ENCODE results near the gene PRR36.

Gene PRR36

DNA sequence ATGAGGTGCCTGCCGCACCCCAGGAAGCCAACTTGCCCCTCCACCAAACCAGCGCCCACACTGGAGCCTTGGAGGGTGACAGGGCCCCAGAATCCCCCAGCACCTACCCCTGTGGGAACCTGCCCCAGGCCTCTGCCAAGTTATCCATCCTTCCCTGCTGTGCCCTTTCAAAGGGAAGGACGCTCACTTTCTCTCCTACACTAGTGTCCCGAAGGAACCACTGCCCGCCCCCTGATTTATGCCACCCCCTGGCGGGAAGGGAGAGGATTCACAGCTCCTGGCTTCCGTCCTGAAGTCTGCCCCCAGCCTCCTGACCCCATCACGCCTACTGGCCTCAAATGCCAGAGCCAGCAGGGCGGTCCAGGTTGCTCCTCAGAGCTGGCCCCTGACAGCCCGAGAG lies 42.7 kb downstream of the PRR36 start:
- DNase-seq: no peak

GRCh38 chr19:7830823-7831222 lies 43.4 kb downstream of the PRR36 start:
- no peaks in the 10 kb centered on the region for H3K36me3 ChIP-seq (ENCODE audit: control insufficient read depth, insufficient read depth, low read length)
- no peaks in the 10 kb centered on the region for H3K27me3 ChIP-seq (replicated peaks; ENCODE audit: control insufficient read depth, insufficient read depth, low read length, poor library complexity, severe bottlenecking)
- DNase-seq: no peak
- no peaks in the 10 kb centered on the region for H3K9me3 ChIP-seq (ENCODE audit: control insufficient read depth, low read length)
- no peak overlapping the region for H3K27ac ChIP-seq (ENCODE audit: insufficient read depth, low read length, poor library complexity, severe bottlenecking)
- peaks cover 16% of the 10 kb centered on the region for H3K4me1 ChIP-seq (ENCODE audit: control insufficient read depth, insufficient read depth, low read length, poor library complexity, severe bottlenecking)
- peak overlapping the region; percentile 58 for H3K4me3 ChIP-seq (ENCODE audit: insufficient read depth, low read depth, low read length, poor library complexity, severe bottlenecking)

More for the DNA sequence above, 42.7 kb downstream of the PRR36 start:
- Histone ChIP-seq H3K27ac (ENCODE audit: insufficient read depth, low read length, poor library complexity, severe bottlenecking) (no peak overlapping the region), H3K4me1 (ENCODE audit: control insufficient read depth, insufficient read depth, low read length, poor library complexity, severe bottlenecking) (peaks cover 16% of the 10 kb centered on the region), H3K27me3 (replicated peaks; ENCODE audit: control insufficient read depth, insufficient read depth, low read length, poor library complexity, severe bottlenecking) (no peaks in the 10 kb centered on the region), H3K36me3 (ENCODE audit: control insufficient read depth, insufficient read depth, low read length) (no peaks in the 10 kb centered on the region), H3K9me3 (ENCODE audit: control insufficient read depth, low read length) (no peaks in the 10 kb centered on the region), H3K4me3 (ENCODE audit: insufficient read depth, low read depth, low read length, poor library complexity, severe bottlenecking) (no peak overlapping the region)

GRCh38 chr19:7830272-7830771 lies 43.9 kb downstream of the PRR36 start:
- no peaks in the 10 kb centered on the region for H3K9me3 ChIP-seq (ENCODE audit: control insufficient read depth, low read length)
- no peaks in the 10 kb centered on the region for H3K27me3 ChIP-seq (replicated peaks; ENCODE audit: control insufficient read depth, insufficient read depth, low read length, poor library complexity, severe bottlenecking)
- H3K27ac ChIP-seq (ENCODE audit: insufficient read depth, low read length, poor library complexity, severe bottlenecking): no peak overlapping the region
- H3K36me3 ChIP-seq (ENCODE audit: control insufficient read depth, insufficient read depth, low read length): no peaks in the 10 kb centered on the region
- no peak for DNase-seq
- peak overlapping the region; percentile 58 for H3K4me3 ChIP-seq (ENCODE audit: insufficient read depth, low read depth, low read length, poor library complexity, severe bottlenecking)
- peaks cover 16% of the 10 kb centered on the region for H3K4me1 ChIP-seq (ENCODE audit: control insufficient read depth, insufficient read depth, low read length, poor library complexity, severe bottlenecking)

- Histone ChIP-seq H3K4me3 (ENCODE audit: insufficient read depth, low read depth, low read length, poor library complexity, severe bottlenecking) (peak within 1 kb of the TSS; percentile 58), H3K27ac (ENCODE audit: insufficient read depth, low read length, poor library complexity, severe bottlenecking) (no peak within 1 kb of the TSS), H3K9me3 (ENCODE audit: control insufficient read depth, low read length) (no peaks in the 10 kb centered on the region), H3K27me3 (replicated peaks; ENCODE audit: control insufficient read depth, insufficient read depth, low read length, poor library complexity, severe bottlenecking) (no peaks in the 10 kb centered on the region), H3K36me3 (ENCODE audit: control insufficient read depth, insufficient read depth, low read length) (no peaks in the 10 kb centered on the region), H3K4me1 (ENCODE audit: control insufficient read depth, insufficient read depth, low read length, poor library complexity, severe bottlenecking) (peaks cover 16% of the 10 kb centered on the region)
- DNase-seq: peak; percentile 99
Measured at GRCh38 chr19:7829561-7830271, 44.5 kb downstream of the PRR36 start, which contains the start of gene EVI5L. Gene EVI5L (plus strand): TSS chr19:7830218. CDS start chr19:7846543, 16,325 bp downstream.

GRCh38 chr19:7829166-7829520 lies 45.0 kb downstream of the PRR36 start:
- Histone ChIP-seq H3K9me3 (ENCODE audit: control insufficient read depth, low read length) (no peaks in the 10 kb centered on the region), H3K27me3 (replicated peaks; ENCODE audit: control insufficient read depth, insufficient read depth, low read length, poor library complexity, severe bottlenecking) (no peaks in the 10 kb centered on the region), H3K36me3 (ENCODE audit: control insufficient read depth, insufficient read depth, low read length) (no peaks in the 10 kb centered on the region), H3K4me1 (ENCODE audit: control insufficient read depth, insufficient read depth, low read length, poor library complexity, severe bottlenecking) (peaks cover 16% of the 10 kb centered on the region), H3K27ac (ENCODE audit: insufficient read depth, low read length, poor library complexity, severe bottlenecking) (no peak overlapping the region), H3K4me3 (ENCODE audit: insufficient read depth, low read depth, low read length, poor library complexity, severe bottlenecking) (peak overlapping the region; percentile 48)
- no peak for DNase-seq

- H3K27ac ChIP-seq (ENCODE audit: insufficient read depth, low read length, poor library complexity, severe bottlenecking): no peak overlapping the region
- DNase-seq: no peak
- no peaks in the 10 kb centered on the region for H3K27me3 ChIP-seq (replicated peaks; ENCODE audit: control insufficient read depth, insufficient read depth, low read length, poor library complexity, severe bottlenecking)
- peaks cover under 1% of the 10 kb centered on the region for H3K4me1 ChIP-seq (ENCODE audit: control insufficient read depth, insufficient read depth, low read length, poor library complexity, severe bottlenecking)
- H3K36me3 ChIP-seq (ENCODE audit: control insufficient read depth, insufficient read depth, low read length): no peaks in the 10 kb centered on the region
- H3K9me3 ChIP-seq (ENCODE audit: control insufficient read depth, low read length): no peaks in the 10 kb centered on the region
- H3K4me3 ChIP-seq (ENCODE audit: insufficient read depth, low read depth, low read length, poor library complexity, severe bottlenecking): no peak overlapping the region
Measured at GRCh38 chr19:7823686-7824301, 50.4 kb downstream of the PRR36 start.

- no peak for DNase-seq
- no peaks in the 10 kb centered on the region for H3K4me1 ChIP-seq (ENCODE audit: control insufficient read depth, insufficient read depth, low read length, poor library complexity, severe bottlenecking)
- no peaks in the 10 kb centered on the region for H3K27me3 ChIP-seq (replicated peaks; ENCODE audit: control insufficient read depth, insufficient read depth, low read length, poor library complexity, severe bottlenecking)
- H3K9me3 ChIP-seq (ENCODE audit: control insufficient read depth, low read length): no peaks in the 10 kb centered on the region
- no peaks in the 10 kb centered on the region for H3K36me3 ChIP-seq (ENCODE audit: control insufficient read depth, insufficient read depth, low read length)
- no peak overlapping the region for H3K4me3 ChIP-seq (ENCODE audit: insufficient read depth, low read depth, low read length, poor library complexity, severe bottlenecking)
- no peak overlapping the region for H3K27ac ChIP-seq (ENCODE audit: insufficient read depth, low read length, poor library complexity, severe bottlenecking)
Measured at GRCh38 chr19:7822910-7823515, 51.2 kb downstream of the PRR36 start.

- peaks cover 1% of the 10 kb centered on the region for H3K4me1 ChIP-seq (ENCODE audit: control insufficient read depth, insufficient read depth, low read length, poor library complexity, severe bottlenecking)
- H3K36me3 ChIP-seq (ENCODE audit: control insufficient read depth, insufficient read depth, low read length): no peaks in the 10 kb centered on the region
- no peaks in the 10 kb centered on the region for H3K27me3 ChIP-seq (replicated peaks; ENCODE audit: control insufficient read depth, insufficient read depth, low read length, poor library complexity, severe bottlenecking)
- H3K9me3 ChIP-seq (ENCODE audit: control insufficient read depth, low read length): no peaks in the 10 kb centered on the region
- H3K4me3 ChIP-seq (ENCODE audit: insufficient read depth, low read depth, low read length, poor library complexity, severe bottlenecking): no peak overlapping the region
- DNase-seq: no peak
- no peak overlapping the region for H3K27ac ChIP-seq (ENCODE audit: insufficient read depth, low read length, poor library complexity, severe bottlenecking)
Measured at GRCh38 chr19:7820588-7820987, 53.6 kb downstream of the PRR36 start.

DNA sequence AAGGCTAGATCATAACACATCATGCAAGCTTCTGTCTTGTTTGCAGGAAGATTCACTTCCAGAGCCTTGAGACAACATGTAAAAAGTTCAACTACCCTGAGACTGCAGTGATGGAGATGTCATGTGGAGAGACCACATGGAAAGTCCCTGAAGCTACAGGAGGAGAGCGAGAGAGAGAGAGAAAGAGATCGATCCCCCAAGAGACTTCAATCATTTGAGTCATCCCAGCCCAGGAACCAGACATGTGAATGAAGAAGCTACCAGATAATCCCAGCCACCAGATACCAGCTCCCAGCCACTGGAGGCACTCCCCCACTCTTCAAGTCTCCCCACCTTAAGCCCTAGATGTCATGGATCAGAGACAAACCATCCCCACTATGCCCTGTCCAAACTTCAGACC lies 54.9 kb downstream of the PRR36 start:
- Histone ChIP-seq H3K36me3 (ENCODE audit: control insufficient read depth, insufficient read depth, low read length) (no peaks in the 10 kb centered on the region), H3K4me1 (ENCODE audit: control insufficient read depth, insufficient read depth, low read length, poor library complexity, severe bottlenecking) (peaks cover 13% of the 10 kb centered on the region), H3K4me3 (ENCODE audit: insufficient read depth, low read depth, low read length, poor library complexity, severe bottlenecking) (no peak overlapping the region), H3K27ac (ENCODE audit: insufficient read depth, low read length, poor library complexity, severe bottlenecking) (no peak overlapping the region), H3K9me3 (ENCODE audit: control insufficient read depth, low read length) (no peaks in the 10 kb centered on the region), H3K27me3 (replicated peaks; ENCODE audit: control insufficient read depth, insufficient read depth, low read length, poor library complexity, severe bottlenecking) (no peaks in the 10 kb centered on the region)
- DNase-seq: no peak

DNA sequence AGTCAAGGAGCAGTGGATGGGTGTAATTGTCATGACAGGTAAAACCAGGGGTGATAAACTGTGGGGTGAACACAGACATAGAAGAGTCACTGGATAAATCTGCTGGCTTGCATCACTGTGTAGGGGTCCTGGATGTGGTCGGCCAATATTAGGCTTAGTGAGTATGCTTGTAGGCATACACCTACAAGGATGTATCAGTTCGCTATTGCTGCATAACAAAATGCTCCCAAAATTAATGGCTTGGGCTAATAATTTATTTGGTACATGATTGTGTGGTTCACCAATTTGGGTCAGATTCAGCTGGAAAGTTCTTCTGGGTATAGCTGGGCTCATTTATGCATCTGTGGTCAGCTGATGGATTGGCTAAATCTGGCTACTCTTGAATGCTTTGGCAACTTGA lies 55.4 kb downstream of the PRR36 start:
- H3K36me3 ChIP-seq (ENCODE audit: control insufficient read depth, insufficient read depth, low read length): no peaks in the 10 kb centered on the region
- no peaks in the 10 kb centered on the region for H3K27me3 ChIP-seq (replicated peaks; ENCODE audit: control insufficient read depth, insufficient read depth, low read length, poor library complexity, severe bottlenecking)
- no peak overlapping the region for H3K4me3 ChIP-seq (ENCODE audit: insufficient read depth, low read depth, low read length, poor library complexity, severe bottlenecking)
- H3K4me1 ChIP-seq (ENCODE audit: control insufficient read depth, insufficient read depth, low read length, poor library complexity, severe bottlenecking): peaks cover 13% of the 10 kb centered on the region
- no peak for DNase-seq
- no peak overlapping the region for H3K27ac ChIP-seq (ENCODE audit: insufficient read depth, low read length, poor library complexity, severe bottlenecking)
- no peaks in the 10 kb centered on the region for H3K9me3 ChIP-seq (ENCODE audit: control insufficient read depth, low read length)

Data from effector memory CD4-positive, alpha-beta T cell (primary cell).